Nucleus accumbens (tissue), 56 donors: ENCODE results near the gene COL5A1.
A peak's percentile ranks its signal among the peaks of the same experiment; 100 is the strongest.

Experiments used
- DNase-seq, 56 donors: peaks; one replicate each; lab custom pipeline; 2025; lab: John Stamatoyannopoulos, UW

COL5A1 gene

GRCh38 chr9:134735441-134736175, 94.0 kb downstream of the COL5A1 start:
- DNase-seq = peak in 2 of 56 donors; percentile 3 to 20

GRCh38 chr9:134736791-134737497, 95.3 kb downstream of the COL5A1 start:
- no peak for DNase-seq

- no peak for DNase-seq
These were observed 96.4 kb downstream of the COL5A1 start for GRCh38 chr9:134737842-134738580.

- DNase-seq = peak in 48 of 56 donors; percentile 6 to 83 (median 41)
These were observed 97.5 kb downstream of the COL5A1 start for GRCh38 chr9:134738869-134739659.

- DNase-seq = no peak
These were observed 98.0 kb downstream of the COL5A1 start for GRCh38 chr9:134739660-134739968.

GRCh38 chr9:134740071-134740470, 98.5 kb downstream of the COL5A1 start:
- DNase-seq = no peak

- no peak for DNase-seq
These were observed 100.2 kb downstream of the COL5A1 start for GRCh38 chr9:134741846-134742245.

- no peak for DNase-seq
These were observed 101.4 kb downstream of the COL5A1 start for GRCh38 chr9:134742822-134743535.

- no peak for DNase-seq
These were observed 102.2 kb downstream of the COL5A1 start for GRCh38 chr9:134743853-134744252.

GRCh38 chr9:134744385-134745295, 103.0 kb downstream of the COL5A1 start:
- DNase-seq = no peak

- no peak for DNase-seq
These were observed 106.4 kb downstream of the COL5A1 start for GRCh38 chr9:134747951-134748489.

- DNase-seq = no peak
These were observed 107.0 kb downstream of the COL5A1 start for GRCh38 chr9:134748591-134748990.

GRCh38 chr9:134750450-134751155, 109.0 kb downstream of the COL5A1 start:
- no peak for DNase-seq

- DNase-seq = no peak
These were observed 110.0 kb downstream of the COL5A1 start for GRCh38 chr9:134751622-134752021.

GRCh38 chr9:134752471-134753168, 111.0 kb downstream of the COL5A1 start:
- no peak for DNase-seq

GRCh38 chr9:134753191-134753590, 111.6 kb downstream of the COL5A1 start:
- no peak for DNase-seq

- DNase-seq = no peak
These were observed 113.8 kb downstream of the COL5A1 start for GRCh38 chr9:134755221-134755907.
